SU-DHL-6 (cell line): ENCODE results near the gene KRTDAP.

Source experiments
- H2AFZ ChIP-seq: fragments of 200-600 bp; sonication (generic); 2 replicates; pipeline ENCODE4 v1.6.1; 2014; ENCODE audit warnings: low read depth, mild to moderate bottlenecking, moderate library complexity, mixed read lengths, antibody characterized with exemption, low read length; ENCODE audit not compliant: severe bottlenecking
- H3F3A ChIP-seq: fragments of 200-600 bp; shearing (Covaris generic); 2 replicates; pipeline ENCODE4 v1.6.0; 2016; ENCODE audit warnings: antibody characterized with exemption, mild to moderate bottlenecking; ENCODE audit not compliant: insufficient read depth
- H3K27ac ChIP-seq: fragments of 200-600 bp; sonication (generic); 2 replicates; pipeline ENCODE4 v1.5.1; 2016; ENCODE audit warnings: low read depth, mild to moderate bottlenecking, low read length, moderate library complexity, mixed read lengths
- H3K27me3 ChIP-seq: fragments of 200-600 bp; sonication (generic), shearing (Covaris generic); 2 replicates; pipeline ENCODE4 v1.6.0; 2014; ENCODE audit warnings: mild to moderate bottlenecking, low read length
- H3K36me3 ChIP-seq: fragments of 200-600 bp; sonication (generic); 2 replicates; pipeline ENCODE4 v1.6.1; 2014; ENCODE audit warnings: mild to moderate bottlenecking, low read length, mixed read lengths
- H3K4me2 ChIP-seq: fragments of 300-600, 200-600 bp; shearing (Covaris generic), sonication (generic); 2 replicates; pipeline ENCODE4 v1.6.0; 2014; ENCODE audit warnings: low read length, low read depth, mild to moderate bottlenecking; ENCODE audit not compliant: poor library complexity, severe bottlenecking
- H3K4me3 ChIP-seq: fragments of 200-600 bp; sonication (generic); 2 replicates; pipeline ENCODE4 v1.5.1; 2014; ENCODE audit warnings: antibody characterized with exemption, low read length, mild to moderate bottlenecking, mixed read lengths; ENCODE audit not compliant: insufficient read depth, poor library complexity, severe bottlenecking
- H3K79me2 ChIP-seq: fragments of 200-600 bp; sonication (generic); 2 replicates; pipeline ENCODE4 v1.6.1; 2014; ENCODE audit warnings: mild to moderate bottlenecking, low read length, moderate library complexity; ENCODE audit not compliant: insufficient read depth
- H3K9ac ChIP-seq: fragments of 200-600 bp; sonication (generic); 2 replicates; pipeline ENCODE4 v1.7.0; 2014; ENCODE audit warnings: mild to moderate bottlenecking, low read length
- H3K9me2 ChIP-seq: fragments of 200-600 bp; sonication (generic); replicated peaks from 2 replicates; pipeline ENCODE4 v1.6.1; 2014; ENCODE audit warnings: low read length; ENCODE audit not compliant: insufficient read depth
- H3K9me3 ChIP-seq: fragments of 200-600 bp; sonication (generic); 2 replicates; pipeline ENCODE4 v1.6.1; 2014; ENCODE audit warnings: low read length, mixed read lengths; ENCODE audit not compliant: insufficient read depth
- H4K20me1 ChIP-seq: fragments of 200-600 bp; sonication (generic); 2 replicates; pipeline ENCODE4 v1.6.1; 2014; ENCODE audit warnings: low read depth, mild to moderate bottlenecking, antibody characterized with exemption, low read length, moderate library complexity, mixed read lengths
- CTCF ChIP-seq: fragments of 200-600 bp; sonication (generic); IDR thresholded peaks from one replicate; pipeline ENCODE4 v1.5.1; 2017; ENCODE audit warnings: antibody characterized with exemption, mild to moderate bottlenecking, low read length, moderate library complexity; ENCODE audit not compliant: insufficient read depth, poor library complexity, severe bottlenecking
- EZH2phosphoT487 ChIP-seq: fragments of 200-600 bp; sonication (generic), shearing (Covaris generic); conservative IDR thresholded peaks from 2 replicates; pipeline ENCODE4 v1.6.1; 2018; ENCODE audit warnings: mild to moderate bottlenecking, antibody characterized with exemption, low read length, moderate library complexity, mixed read lengths

The KRTDAP gene

DNA sequence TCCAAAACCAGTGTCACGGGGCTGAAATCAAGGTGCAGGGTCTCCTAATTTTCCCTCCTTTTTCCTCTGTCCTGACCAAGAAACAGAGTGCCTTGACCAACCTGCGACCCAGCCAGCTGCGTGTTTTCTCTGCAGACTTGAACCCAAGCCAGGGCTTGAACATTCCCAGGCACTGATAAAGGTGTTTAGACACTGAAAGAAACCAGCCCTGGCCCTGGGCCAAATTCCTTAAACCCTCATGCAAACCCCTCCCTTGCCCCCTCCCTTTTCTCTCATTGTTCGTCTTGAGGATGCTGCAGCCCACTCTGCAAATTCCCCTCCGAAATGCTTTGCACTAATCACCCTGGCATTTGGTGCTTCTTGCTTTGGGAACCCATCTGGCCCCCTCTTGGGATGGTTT is 51.7 kb downstream of the KRTDAP start:
- TF ChIP-seq EZH2phosphoT487, result no peak
- no peak for TF ChIP-seq CTCF
- no peak overlapping the region for H2AFZ ChIP-seq
- no peaks in the 10 kb centered on the region for H4K20me1 ChIP-seq
- no peak overlapping the region for H3K4me2 ChIP-seq
- H3K27ac ChIP-seq, result no peak overlapping the region
- no peaks in the 10 kb centered on the region for H3K79me2 ChIP-seq
- no peaks in the 10 kb centered on the region for H3K36me3 ChIP-seq
- no peaks in the 10 kb centered on the region for H3K9me2 ChIP-seq
- H3K9ac ChIP-seq, result no peak overlapping the region
- no peak overlapping the region for H3K4me3 ChIP-seq
- H3F3A ChIP-seq, result no peaks in the 10 kb centered on the region
- H3K9me3 ChIP-seq, result no peaks in the 10 kb centered on the region
- H3K27me3 ChIP-seq, result no peaks in the 10 kb centered on the region

- Histone ChIP-seq H3F3A (no peaks in the 10 kb centered on the region), H3K27ac (no peak overlapping the region), H3K9ac (no peak overlapping the region), H3K4me2 (no peak overlapping the region), H2AFZ (no peak overlapping the region), H3K27me3 (no peaks in the 10 kb centered on the region), H3K36me3 (no peaks in the 10 kb centered on the region), H3K79me2 (no peaks in the 10 kb centered on the region), H4K20me1 (no peaks in the 10 kb centered on the region), H3K9me2 (no peaks in the 10 kb centered on the region), H3K4me3 (no peak overlapping the region), H3K9me3 (no peaks in the 10 kb centered on the region)
- TF ChIP-seq EZH2phosphoT487, result no peak
- no peak for TF ChIP-seq CTCF
These were observed 52.2 kb downstream of the KRTDAP start for GRCh38 chr19:35438096-35438495.

GRCh38 chr19:35437406-35437951 is 52.8 kb downstream of the KRTDAP start:
- no peaks in the 10 kb centered on the region for H3K9me3 ChIP-seq

More at GRCh38 chr19:35437406-35437951, 52.8 kb downstream of the KRTDAP start:
- Histone ChIP-seq H3F3A (no peaks in the 10 kb centered on the region), H3K79me2 (no peaks in the 10 kb centered on the region), H3K36me3 (no peaks in the 10 kb centered on the region), H4K20me1 (no peaks in the 10 kb centered on the region), H3K9ac (no peak overlapping the region), H2AFZ (no peak overlapping the region), H3K4me3 (no peak overlapping the region), H3K27ac (no peak overlapping the region), H3K9me2 (no peaks in the 10 kb centered on the region), H3K27me3 (no peaks in the 10 kb centered on the region), H3K4me2 (no peak overlapping the region)
- TF ChIP-seq EZH2phosphoT487, result no peak
- no peak for TF ChIP-seq CTCF
